GM18499 (cell line): ENCODE measurements around the gene ASXL1.

Source experiments
- ATAC-seq: cut with Tn5 transposase; IDR thresholded peaks from one replicate; pipeline ENCODE4 v1.9.1; 2021; ENCODE audit warnings: moderate number of reproducible peaks; ENCODE audit not compliant: insufficient read depth, unreplicated experiment

Gene ASXL1

DNA sequence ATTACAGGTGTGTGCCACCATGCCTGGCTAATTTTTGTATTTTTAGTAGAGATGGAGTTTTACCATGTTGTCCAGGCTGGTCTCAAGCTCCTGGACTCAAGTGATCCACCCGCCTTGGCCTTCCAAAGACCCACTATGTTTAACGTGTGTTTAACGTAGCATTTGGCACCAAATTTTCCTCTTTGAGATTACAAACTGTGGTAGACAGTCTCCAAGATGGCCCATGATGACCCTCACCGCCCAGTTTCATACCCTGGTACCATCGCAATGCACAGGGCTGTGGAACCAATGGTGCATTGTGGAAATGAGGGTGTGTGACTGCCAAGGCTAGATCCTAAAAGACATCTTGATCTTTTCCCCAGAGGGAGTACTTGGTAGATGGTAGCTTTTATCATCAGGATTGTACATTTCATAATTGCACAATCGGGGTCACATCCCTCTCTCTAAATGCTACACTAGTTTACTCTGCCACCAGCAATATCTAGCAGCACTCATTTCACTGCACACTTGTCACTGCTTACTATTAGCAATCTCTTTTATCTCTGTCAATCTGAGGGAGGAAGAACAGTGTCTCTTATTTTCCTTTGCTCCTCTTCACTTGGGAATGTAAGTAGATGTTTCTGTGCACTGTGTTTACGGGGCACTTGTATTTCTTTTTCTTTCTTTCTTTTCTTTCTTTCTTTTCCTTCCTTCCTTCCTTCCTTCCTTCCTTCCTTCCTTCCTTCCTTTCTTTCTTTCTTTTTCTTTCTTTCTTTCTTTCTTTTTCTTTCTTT, 130.1 kb downstream of the ASXL1 start:
- no peak for ATAC-seq
